CD4-positive, alpha-beta T cell (primary cell): ENCODE results near the gene NYNRIN. TPM values are rescaled to one million over a fixed set of nuclear protein-coding genes. Genes with fewer than 3 reads are reported as not detected.
"Not testable (repeated sequence)": the region's sequence is repeated elsewhere in the genome, so short reads cannot be mapped to it uniquely, and the experiment has no call there.

ENCODE experiments used
- ATAC-seq: fragments of 200-7000 bp; cut with Tn5 transposase; one replicate; pipeline ENCODE4 v1.10.0; 2022; ENCODE audit warnings: mild to moderate bottlenecking; ENCODE audit not compliant: poor library complexity
- CTCF ChIA-PET: fragments of 350-600 bp; sonication (Branson Sonifier 250); formaldehyde crosslinking; loops from one replicate; lab custom pipeline; 2021; ENCODE audit warnings: antibody characterized with exemption, inconsistent platforms; lab: Charles Lee
- POLR2A ChIA-PET: fragments of 350-600 bp; sonication (Branson Sonifier 250); formaldehyde crosslinking; loops from one replicate; lab custom pipeline; 2021; ENCODE audit warnings: antibody characterized with exemption, inconsistent platforms; lab: Charles Lee
- DNase-seq, 14 experiments: peaks; one replicate each; pipeline ENCODE4 v3.0.0-alpha.2; 2013 to 2020; ENCODE audit warnings: mixed read lengths in 2 of 14
- H3K27ac ChIP-seq, 2 donors: one replicate each; pipeline versions ENCODE4 v1.5.1 to v1.7.0; 2013; ENCODE audit warnings: low read length in 2 of 2, low read depth in 1 of 2, mild to moderate bottlenecking in 1 of 2
- H3K27me3 ChIP-seq, 2 experiments: 1 replicate in 1 of 2; 2 replicates in 1 of 2; pipeline versions ENCODE4 v1.6.1 to v1.7.0; 2013; ENCODE audit warnings: low read length in 2 of 2, control low read depth in 1 of 2, mild to moderate bottlenecking in 1 of 2, moderate library complexity in 1 of 2; ENCODE audit not compliant: insufficient read depth in 2 of 2, control insufficient read depth in 1 of 2
- H3K36me3 ChIP-seq: one replicate; pipeline ENCODE4 v1.6.1; 2013; ENCODE audit warnings: low read length, control low read depth; ENCODE audit not compliant: insufficient read depth
- H3K4me1 ChIP-seq: one replicate; pipeline ENCODE4 v1.6.1; 2013; ENCODE audit warnings: low read length, control low read depth; ENCODE audit not compliant: insufficient read depth
- H3K4me3 ChIP-seq: one replicate; pipeline ENCODE4 v1.5.1; 2013; ENCODE audit warnings: mild to moderate bottlenecking, low read length, moderate library complexity
- H3K9me3 ChIP-seq, 2 experiments: 1 replicate in 1 of 2; 2 replicates in 1 of 2; pipeline versions ENCODE4 v1.6.1 to v1.7.0; 2013; ENCODE audit warnings: low read length in 2 of 2, mild to moderate bottlenecking in 2 of 2, control low read depth in 1 of 2, moderate library complexity in 1 of 2; ENCODE audit not compliant: control insufficient read depth in 1 of 2, insufficient read depth in 1 of 2
- H3K27ac Mint-ChIP-seq: one replicate; pipeline ENCODE4 v1.8.0; 2020; ENCODE audit warnings: mixed read lengths
- H3K27me3 Mint-ChIP-seq: one replicate; pipeline ENCODE4 v1.8.0; 2021; ENCODE audit warnings: mixed read lengths
- H3K36me3 Mint-ChIP-seq: one replicate; pipeline ENCODE4 v1.8.0; 2021; ENCODE audit warnings: low read depth, mixed read lengths
- H3K4me1 Mint-ChIP-seq: one replicate; pipeline ENCODE4 v1.8.0; 2021; ENCODE audit warnings: low read depth, mixed read lengths
- H3K4me3 Mint-ChIP-seq: one replicate; pipeline ENCODE4 v1.8.0; 2020; ENCODE audit warnings: mild to moderate bottlenecking, mixed read lengths
- H3K9me3 Mint-ChIP-seq: one replicate; pipeline ENCODE4 v1.8.0; 2020; ENCODE audit warnings: mixed read lengths
- CTCF ChIP-seq: fragments of 200-600 bp; IDR thresholded peaks from one replicate; pipeline ENCODE4 v1.8.0; 2022; ENCODE audit warnings: antibody characterized with exemption, mild to moderate bottlenecking
- intact Hi-C, 2 experiments: fragments of 100-400 bp; cut with DNase I in 1 of 2; cut with micrococcal nuclease in 1 of 2; formaldehyde crosslinking; loops; one replicate each; pipeline versions ENCODE4 v1.15.1 to v1.9.0; 2023 to 2025; cut with DNase I, micrococcal nuclease
- total RNA-seq, 174 experiments: library from RNA in 2 of 174; stranded (reverse) in 2 of 174; gene quantifications; one replicate each; pipeline ENCODE4 v1.2.3 and lab custom pipeline; 2021 to 2026

NYNRIN gene
- total RNA-seq, 2 experiments from 2014 or later, result 0.08 to 0.25 TPM

DNA sequence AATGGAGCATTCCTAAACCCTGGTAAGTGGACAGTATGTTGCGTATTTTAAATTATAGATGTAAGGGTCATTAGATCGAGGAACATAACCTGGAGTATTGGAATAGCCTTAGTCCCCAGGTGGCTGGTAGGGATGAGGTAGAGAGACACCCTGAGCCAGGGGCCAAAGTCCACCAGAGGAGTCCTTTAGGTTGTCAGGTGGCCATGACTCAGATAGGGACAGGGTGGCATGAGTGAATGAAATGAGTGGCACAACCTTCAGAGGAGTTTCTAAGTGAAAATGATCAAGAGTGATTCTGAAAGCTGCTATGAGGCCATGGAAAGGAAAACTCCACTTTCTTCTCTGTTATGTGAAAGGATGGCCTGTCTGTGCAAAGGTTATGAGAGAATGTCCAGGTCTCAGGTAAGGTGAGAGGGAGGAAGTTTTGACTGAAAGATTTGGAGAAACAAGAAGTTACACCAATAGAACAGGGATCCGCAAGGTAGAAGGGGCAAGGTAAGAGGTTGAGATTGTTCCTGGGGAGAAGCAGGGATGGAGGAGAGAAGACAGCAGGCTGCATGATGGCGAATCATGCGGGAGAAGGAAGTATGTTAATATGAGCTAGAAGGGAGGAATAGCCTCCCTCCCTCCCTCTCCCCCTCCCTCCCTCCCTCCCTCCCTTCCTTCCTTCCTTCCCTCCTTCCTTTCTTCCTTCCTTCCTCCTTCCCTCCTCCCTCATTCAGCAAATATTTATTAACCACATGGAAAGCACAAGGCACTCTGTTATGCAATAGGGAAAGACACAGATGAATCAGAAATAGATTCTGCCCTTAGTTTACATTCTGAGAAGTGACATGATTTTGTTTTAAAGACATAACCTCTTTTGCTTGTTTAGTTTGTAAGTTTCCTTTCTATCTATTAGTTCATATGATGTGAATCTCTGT lies 45.0 kb upstream of the NYNRIN start:
- Histone ChIP-seq H3K36me3 (no peaks in the 10 kb centered on the region), H3K27me3 (peaks cover 18 to 24% of the 10 kb centered on the region in 2 experiments), H3K27ac (no peak overlapping the region), H3K9me3 (no peaks in the 10 kb centered on the region), H3K4me1 (no peaks in the 10 kb centered on the region), H3K4me3 (no peak overlapping the region)
- intact Hi-C loops, result no loop called here
- TF ChIP-seq CTCF, result no peak
- ChIA-PET CTCF (interaction anchor here (1.1 kb wide), 1 partner anchor 11 kb away, joined by 3 read pairs; no protein-coding TSS in a partner anchor), POLR2A (no interaction called here)
- Mint-ChIP-seq H3K27ac (no peak overlapping the region), H3K4me3 (no peak overlapping the region), H3K27me3 (peaks cover 59% of the 10 kb centered on the region), H3K4me1 (no peaks in the 10 kb centered on the region), H3K36me3 (no peaks in the 10 kb centered on the region), H3K9me3 (no peaks in the 10 kb centered on the region)
- ATAC-seq (no peak), DNase-seq (no peak)

- CTCF ChIA-PET, result interaction anchor here (1.1 kb wide), 1 partner anchor 11 kb away, joined by 3 read pairs; no protein-coding TSS in a partner anchor
- POLR2A ChIA-PET, result not testable (repeated sequence)
Observed at GRCh38 chr14:24354482-24354825, 44.3 kb upstream of the NYNRIN start.

DNA sequence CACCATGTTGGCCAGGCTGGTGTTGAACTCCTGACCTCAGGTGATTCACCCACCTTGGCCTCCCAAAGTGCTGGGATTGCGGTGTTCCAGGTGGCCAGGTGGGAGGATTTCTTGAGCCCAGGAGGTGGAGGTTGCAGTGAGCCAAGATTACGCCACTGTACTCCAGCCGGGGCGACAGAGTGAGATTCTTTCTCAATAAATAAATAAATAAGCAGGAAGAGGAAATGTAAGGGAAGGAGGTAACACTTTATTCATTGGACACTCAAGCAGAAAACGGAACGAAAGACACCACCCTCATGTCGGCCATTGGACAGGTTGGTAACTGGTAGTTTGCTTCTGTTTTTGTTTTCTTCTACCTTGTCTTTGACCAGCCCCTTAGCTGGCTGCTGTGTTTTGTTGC lies 43.8 kb upstream of the NYNRIN start:
- Histone ChIP-seq H3K36me3 (no peaks in the 10 kb centered on the region), H3K27ac (no peak overlapping the region), H3K9me3 (peaks cover 0 to 2% of the 10 kb centered on the region in 2 experiments), H3K4me1 (no peaks in the 10 kb centered on the region), H3K27me3 (peaks cover 20 to 29% of the 10 kb centered on the region in 2 experiments), H3K4me3 (no peak overlapping the region)
- ChIA-PET CTCF (interaction anchor here (1.1 kb wide), 1 partner anchor 12 kb away, joined by 3 read pairs; no protein-coding TSS in a partner anchor), POLR2A (no interaction called here)
- Mint-ChIP-seq H3K36me3 (no peaks in the 10 kb centered on the region), H3K9me3 (no peaks in the 10 kb centered on the region), H3K4me1 (no peaks in the 10 kb centered on the region), H3K4me3 (no peak overlapping the region), H3K27me3 (peaks cover 55% of the 10 kb centered on the region), H3K27ac (no peak overlapping the region)
- TF ChIP-seq CTCF, result no peak
- intact Hi-C loops, result no loop called here
- no peak for DNase-seq
- ATAC-seq, result no peak

More at GRCh38 chr14:24354482-24354825, 44.3 kb upstream of the NYNRIN start:
- H3K27ac ChIP-seq, H3K4me3 ChIP-seq, H3K4me3 Mint-ChIP-seq, H3K4me1 Mint-ChIP-seq, ATAC-seq, intact Hi-C loops, H3K9me3 Mint-ChIP-seq, DNase-seq, H3K36me3 ChIP-seq, H3K27ac Mint-ChIP-seq, H3K36me3 Mint-ChIP-seq, H3K4me1 ChIP-seq, H3K9me3 ChIP-seq: not testable (repeated sequence)
- peaks cover 18 to 24% of the 10 kb centered on the region in 2 experiments for H3K27me3 ChIP-seq
- H3K27me3 Mint-ChIP-seq, result peaks cover 56% of the 10 kb centered on the region
